GM19239 (cell line): ENCODE measurements around the gene MIA.
"Not testable (repeated sequence)": the region's sequence is repeated elsewhere in the genome, so short reads cannot be mapped to it uniquely, and the experiment has no call there.

Source experiments
- DNase-seq: peaks from one replicate; pipeline ENCODE4 v3.0.0; 2011; ENCODE audit warnings: low spot score; ENCODE audit not compliant: insufficient read length
- FAIRE-seq: peaks from 2 replicates; lab custom pipeline; 2011; peaks lifted over from hg19 to GRCh38; lab: Jason Lieb, UNC

The MIA gene

GRCh38 chr19:40777645-40777936 is 2.3 kb downstream of the MIA start:
- FAIRE-seq: no peak
- no peak for DNase-seq

GRCh38 chr19:40777937-40778705 is 2.8 kb downstream of the MIA start, which contains the start of gene RAB4B:
Gene RAB4B (plus strand): TSS chr19:40778247. CDS start chr19:40778376, 129 bp downstream.
- peak; percentile 85 for DNase-seq
- FAIRE-seq: peak; percentile 83

- no peak for DNase-seq
- no peak for FAIRE-seq
Observed at GRCh38 chr19:40778706-40779284, 3.5 kb downstream of the MIA start.

GRCh38 chr19:40780582-40780981 is 5.3 kb downstream of the MIA start:
- DNase-seq (peak; percentile 27), FAIRE-seq (peak; percentile 47)

- no peak for FAIRE-seq
- DNase-seq: no peak
Observed at GRCh38 chr19:40781140-40781539, 5.8 kb downstream of the MIA start.

GRCh38 chr19:40783711-40784110 is 8.4 kb downstream of the MIA start:
- no peak for DNase-seq
- FAIRE-seq: no peak

- not testable (repeated sequence) for DNase-seq, FAIRE-seq
Observed at GRCh38 chr19:40784146-40784545, 8.8 kb downstream of the MIA start.

- FAIRE-seq (no peak), DNase-seq (no peak)
Observed at GRCh38 chr19:40785526-40785925, 10.2 kb downstream of the MIA start.

- FAIRE-seq (no peak), DNase-seq (no peak)
Observed at GRCh38 chr19:40786060-40787037, 11.0 kb downstream of the MIA start.

- no peak for DNase-seq
- no peak for FAIRE-seq
Observed at GRCh38 chr19:40791349-40791748, 16.0 kb downstream of the MIA start.

GRCh38 chr19:40791996-40792395 is 16.7 kb downstream of the MIA start:
- FAIRE-seq: no peak

GRCh38 chr19:40797166-40797962 is 22.0 kb downstream of the MIA start:
- DNase-seq (no peak), FAIRE-seq (no peak)

More at GRCh38 chr19:40791996-40792395, 16.7 kb downstream of the MIA start:
- no peak for DNase-seq

- DNase-seq (peak; percentile 81), FAIRE-seq (no peak)
Observed at GRCh38 chr19:40797963-40798682, 22.8 kb downstream of the MIA start.

GRCh38 chr19:40798683-40799557 is 23.6 kb downstream of the MIA start, which contains the start of gene EGLN2:
Gene EGLN2 (plus strand): TSS chr19:40799191. CDS start chr19:40800573, 1,382 bp downstream.
- FAIRE-seq (peak; percentile 98), DNase-seq (peak; percentile 90)

- FAIRE-seq (no peak), DNase-seq (peak; percentile 43)
Observed at GRCh38 chr19:40799558-40800338, 24.4 kb downstream of the MIA start.

- FAIRE-seq (no peak), DNase-seq (no peak)
Observed at GRCh38 chr19:40800339-40800996, 25.1 kb downstream of the MIA start.

GRCh38 chr19:40800997-40801377 is 25.7 kb downstream of the MIA start:
- no peak for FAIRE-seq
- DNase-seq: no peak
